Hepatocyte (in vitro differentiated cells): ENCODE data around the gene PAQR7. TPM values are rescaled to one million over a fixed set of nuclear protein-coding genes. Genes with fewer than 3 reads are reported as not detected.

Experiments
- DNase-seq: peaks from one replicate; pipeline ENCODE4 v3.0.0-alpha.2; 2016; ENCODE audit warnings: low spot score
- H2AFZ ChIP-seq: fragments of 200-600 bp; sonication (generic); 2 replicates; pipeline ENCODE4 v1.6.0; 2016; ENCODE audit warnings: antibody characterized with exemption, mild to moderate bottlenecking
- H3K27ac ChIP-seq: fragments of 200-600 bp; sonication (generic); 2 replicates; pipeline ENCODE4 v1.5.1; 2016; ENCODE audit warnings: mild to moderate bottlenecking
- H3K27me3 ChIP-seq: fragments of 200-600 bp; sonication (generic); 2 replicates; pipeline ENCODE4 v1.6.1; 2016
- H3K36me3 ChIP-seq: fragments of 200-600 bp; sonication (generic); replicated peaks from 2 replicates; pipeline ENCODE4 v1.5.1; 2016; ENCODE audit warnings: low read depth; ENCODE audit not compliant: insufficient read depth
- H3K4me1 ChIP-seq: fragments of 200-600 bp; sonication (generic); 2 replicates; pipeline ENCODE4 v1.5.1; 2016; ENCODE audit warnings: mild to moderate bottlenecking, moderate library complexity; ENCODE audit not compliant: insufficient read depth
- H3K4me2 ChIP-seq: fragments of 200-600 bp; sonication (generic); 2 replicates; pipeline ENCODE4 v1.6.0; 2016
- H3K4me3 ChIP-seq: fragments of 200-600 bp; sonication (generic); 2 replicates; pipeline ENCODE4 v1.5.1; 2016; ENCODE audit warnings: mild to moderate bottlenecking
- H3K79me2 ChIP-seq: fragments of 200-600 bp; sonication (generic); 2 replicates; pipeline ENCODE4 v1.6.0; 2017; ENCODE audit warnings: mild to moderate bottlenecking
- H3K9me2 ChIP-seq: fragments of 200-600 bp; sonication (generic); replicated peaks from 2 replicates; pipeline ENCODE4 v1.6.0; 2017; ENCODE audit warnings: mild to moderate bottlenecking; ENCODE audit not compliant: insufficient read depth
- H3K9me3 ChIP-seq: fragments of 200-600 bp; sonication (generic); 2 replicates; pipeline ENCODE4 v1.5.1; 2016; ENCODE audit warnings: low read depth, mild to moderate bottlenecking
- H4K20me1 ChIP-seq: fragments of 200-600 bp; sonication (generic); 2 replicates; pipeline ENCODE4 v1.6.0; 2016; ENCODE audit warnings: mild to moderate bottlenecking; ENCODE audit not compliant: insufficient read depth, poor library complexity, severe bottlenecking
- EZH2 ChIP-seq: fragments of 200-600 bp; sonication (generic); IDR thresholded peaks from 2 replicates; pipeline ENCODE4 v1.6.1; 2016; ENCODE audit warnings: antibody characterized with exemption, mild to moderate bottlenecking, borderline replicate concordance
- EZH2phosphoT487 ChIP-seq: fragments of 200-600 bp; sonication (generic); IDR thresholded peaks from one replicate; pipeline ENCODE4 v1.6.1; 2018; ENCODE audit warnings: antibody characterized with exemption, mild to moderate bottlenecking, low read depth, moderate library complexity; ENCODE audit not compliant: unreplicated experiment, severe bottlenecking
- WGBS: methylation state at CpG from one replicate; pipeline ENCODE4 v1.1.6; 2016; ENCODE audit warnings: low lambda C conversion rate; ENCODE audit errors: missing lambda C conversion rate; 5-methylcytosine and 5-hydroxymethylcytosine counted together
- polyA plus RNA-seq: library from polyadenylated mRNA; unstranded; fragments of >200 nt; fragmentation: Nextera tagmentation; extraction: Ambion mirVana; gene quantifications from 2 replicates; pipeline ENCODE4 v1.2.1, GENCODE V29; 2016
- total RNA-seq: library from RNA; depleted of rRNA; stranded (reverse); fragments of >200 nt; gene quantifications from 2 replicates; pipeline ENCODE4 v1.2.3, GENCODE V29; 2014
- TF ChIP-seq, protein P1 (sequence below): fragments of 200-600 bp; sonication (generic); IDR thresholded peaks from 2 replicates; pipeline ENCODE4 v1.5.1; 2016; ENCODE audit warnings: antibody characterized with exemption, mild to moderate bottlenecking; ENCODE audit not compliant: poor library complexity

Gene PAQR7
- total and polyA plus RNA-seq, 2 experiments from 2014 or later, result 4.8 to 27.0 TPM

DNA sequence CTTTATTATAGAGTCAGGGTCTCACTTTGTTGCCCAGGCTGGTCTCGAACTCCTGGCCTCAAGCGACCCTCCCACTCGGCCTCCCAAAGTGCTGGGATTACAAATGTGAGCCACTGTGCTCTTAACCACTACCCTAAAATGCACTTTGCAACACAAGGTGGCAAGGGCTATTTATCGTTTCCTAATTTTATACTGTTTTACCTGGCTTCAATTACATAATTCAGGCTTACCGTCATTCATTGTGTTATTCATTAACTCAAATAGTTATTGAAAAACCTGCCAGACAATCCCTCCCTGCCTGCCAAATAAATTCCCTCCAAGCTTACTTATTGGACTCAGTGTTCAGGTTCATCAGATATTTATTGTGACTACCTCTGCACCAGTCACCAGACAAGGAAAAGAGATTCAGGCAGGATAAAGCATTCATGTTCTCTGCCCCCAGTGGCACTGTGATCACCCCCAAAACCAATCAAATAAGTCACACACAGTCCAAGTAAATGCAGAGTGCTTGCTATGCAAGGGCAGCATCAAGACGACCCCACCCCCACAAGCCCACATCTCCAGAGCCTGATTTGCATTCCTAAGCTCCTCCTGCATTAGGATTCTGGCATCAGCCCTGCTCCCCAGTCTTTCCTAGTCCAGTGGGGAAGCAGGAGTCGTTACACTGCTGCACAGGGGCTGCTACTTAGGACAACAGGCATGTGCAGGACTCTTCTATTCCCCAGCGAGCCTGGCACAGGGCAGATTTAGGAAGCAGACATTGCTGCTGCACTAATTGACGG lies 8.1 kb downstream of the PAQR7 start:
- Histone ChIP-seq H3K9me3 (no peaks in the 10 kb centered on the region), H3K36me3 (no peaks in the 10 kb centered on the region), H3K4me3 (no peak overlapping the region), H3K4me2 (peak overlapping the region; percentile 47), H3K27me3 (no peaks in the 10 kb centered on the region), H3K4me1 (peaks cover 25% of the 10 kb centered on the region), H4K20me1 (no peaks in the 10 kb centered on the region), H3K27ac (peak overlapping the region; percentile 57), H3K9me2 (no peaks in the 10 kb centered on the region), H3K79me2 (peaks cover 10% of the 10 kb centered on the region), H2AFZ (no peak overlapping the region)
- DNase-seq, result no peak
- WGBS, result 65% methylated on average over 9 of the region's 9 CpGs
- TF ChIP-seq EZH2 (no peak), EZH2phosphoT487 (no peak)
- TF ChIP-seq, protein P1, sequence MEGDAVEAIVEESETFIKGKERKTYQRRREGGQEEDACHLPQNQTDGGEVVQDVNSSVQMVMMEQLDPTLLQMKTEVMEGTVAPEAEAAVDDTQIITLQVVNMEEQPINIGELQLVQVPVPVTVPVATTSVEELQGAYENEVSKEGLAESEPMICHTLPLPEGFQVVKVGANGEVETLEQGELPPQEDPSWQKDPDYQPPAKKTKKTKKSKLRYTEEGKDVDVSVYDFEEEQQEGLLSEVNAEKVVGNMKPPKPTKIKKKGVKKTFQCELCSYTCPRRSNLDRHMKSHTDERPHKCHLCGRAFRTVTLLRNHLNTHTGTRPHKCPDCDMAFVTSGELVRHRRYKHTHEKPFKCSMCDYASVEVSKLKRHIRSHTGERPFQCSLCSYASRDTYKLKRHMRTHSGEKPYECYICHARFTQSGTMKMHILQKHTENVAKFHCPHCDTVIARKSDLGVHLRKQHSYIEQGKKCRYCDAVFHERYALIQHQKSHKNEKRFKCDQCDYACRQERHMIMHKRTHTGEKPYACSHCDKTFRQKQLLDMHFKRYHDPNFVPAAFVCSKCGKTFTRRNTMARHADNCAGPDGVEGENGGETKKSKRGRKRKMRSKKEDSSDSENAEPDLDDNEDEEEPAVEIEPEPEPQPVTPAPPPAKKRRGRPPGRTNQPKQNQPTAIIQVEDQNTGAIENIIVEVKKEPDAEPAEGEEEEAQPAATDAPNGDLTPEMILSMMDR, result no peak

DNA sequence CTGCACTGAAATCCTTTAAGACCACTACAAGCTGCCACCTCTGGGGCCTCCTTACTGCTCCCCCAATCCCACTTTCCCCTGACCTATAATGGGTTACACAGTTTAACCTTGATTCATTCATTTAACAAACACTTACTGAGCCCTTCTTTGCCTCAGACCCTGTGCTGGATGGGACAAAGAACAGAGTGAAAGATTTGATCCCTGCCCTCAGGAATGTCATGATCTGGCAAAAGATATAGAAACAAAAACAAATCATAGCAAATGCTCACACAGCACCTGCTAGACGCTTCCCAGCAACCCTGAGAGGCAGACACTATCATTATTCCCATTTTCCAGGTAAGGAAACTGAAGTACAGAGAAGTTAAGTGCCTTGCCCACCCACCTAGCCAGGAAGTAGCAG lies 9.2 kb downstream of the PAQR7 start:
- Histone ChIP-seq H3K27ac (no peak overlapping the region), H3K4me3 (no peak overlapping the region), H2AFZ (no peak overlapping the region), H3K79me2 (no peaks in the 10 kb centered on the region), H3K27me3 (no peaks in the 10 kb centered on the region), H4K20me1 (no peaks in the 10 kb centered on the region), H3K36me3 (no peaks in the 10 kb centered on the region), H3K9me2 (no peaks in the 10 kb centered on the region), H3K4me2 (no peak overlapping the region), H3K4me1 (peaks cover 26% of the 10 kb centered on the region), H3K9me3 (no peaks in the 10 kb centered on the region)
- no peak for TF ChIP-seq EZH2phosphoT487
- TF ChIP-seq, protein P1, result no peak
- TF ChIP-seq EZH2, result no peak
- no peak for DNase-seq
- 82% methylated on average over 1 of the region's 1 CpG for WGBS

DNA sequence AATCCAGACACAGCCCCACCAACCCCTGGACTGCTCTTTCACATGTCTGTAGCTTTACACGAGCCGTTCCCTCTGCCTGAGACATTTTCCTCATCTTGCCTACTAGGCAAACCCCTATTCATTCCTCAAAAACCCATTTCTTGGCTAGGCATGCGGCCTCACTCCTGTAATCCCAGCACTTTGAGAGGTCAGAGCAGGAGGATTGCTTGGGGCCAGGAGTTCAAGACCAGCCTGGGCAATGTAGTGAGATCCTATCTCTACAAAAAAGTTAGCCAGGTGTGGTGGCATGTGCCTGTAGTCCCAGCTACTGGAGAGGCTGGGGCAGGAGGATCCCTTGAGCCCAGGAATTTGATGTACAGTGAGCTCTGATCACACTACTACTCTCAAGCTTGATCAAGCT lies 11.1 kb downstream of the PAQR7 start:
- Histone ChIP-seq H2AFZ (no peak overlapping the region), H3K36me3 (no peaks in the 10 kb centered on the region), H3K4me2 (no peak overlapping the region), H3K9me2 (no peaks in the 10 kb centered on the region), H3K79me2 (peaks cover 4% of the 10 kb centered on the region), H3K27ac (no peak overlapping the region), H3K4me3 (no peak overlapping the region), H3K9me3 (no peaks in the 10 kb centered on the region), H3K27me3 (no peaks in the 10 kb centered on the region), H3K4me1 (peaks cover 33% of the 10 kb centered on the region), H4K20me1 (no peaks in the 10 kb centered on the region)
- TF ChIP-seq, protein P1, result no peak
- no peak for TF ChIP-seq EZH2phosphoT487
- no peak for TF ChIP-seq EZH2
- 100% methylated on average over 3 of the region's 3 CpGs for WGBS
- DNase-seq, result no peak
